Transverse colon (tissue), 4 donors: ENCODE measurements around the gene AKR1E2. TPM values are rescaled to one million over a fixed set of nuclear protein-coding genes. Genes with fewer than 3 reads are reported as not detected.

Source experiments
- DNase-seq: peaks from one replicate; pipeline ENCODE4 v3.0.0-alpha.2; 2019
- H3K27ac ChIP-seq, 4 donors: fragments of 200-600 bp; sonication (generic); 2 replicates each; pipeline ENCODE4 v1.5.1; 2016 to 2018; ENCODE audit warnings: inconsistent platforms in 4 of 4
- H3K27me3 ChIP-seq: fragments of 200-600 bp; sonication (generic); 2 replicates; pipeline ENCODE4 v1.5.1; 2017; ENCODE audit warnings: inconsistent platforms
- H3K36me3 ChIP-seq, 4 donors: fragments of 200-600 bp; sonication (generic); 2 replicates each; pipeline ENCODE4 v1.5.1; 2017 to 2019; ENCODE audit warnings: inconsistent platforms in 4 of 4
- H3K4me1 ChIP-seq, 4 donors: fragments of 200-600 bp; sonication (generic); 2 replicates each; pipeline ENCODE4 v1.5.1; 2017 to 2020; ENCODE audit warnings: inconsistent platforms in 4 of 4
- H3K4me3 ChIP-seq, 4 donors: fragments of 200-600 bp; sonication (generic); 1 replicate in 1 of 4; 2 replicates in 3 of 4; pipeline versions ENCODE4 v1.5.1 to v1.6.1; 2017 to 2019; ENCODE audit warnings: inconsistent platforms in 4 of 4
- H3K9me3 ChIP-seq, 2 donors: fragments of 200-600 bp; sonication (generic); 2 replicates each; pipeline ENCODE4 v1.5.1; 2017 to 2019; ENCODE audit warnings: inconsistent platforms in 2 of 2
- EP300 ChIP-seq: sonication (generic); formaldehyde crosslinking; IDR thresholded peaks from one replicate; pipeline ENCODE4 v1.6.1; 2017; ENCODE audit warnings: antibody characterized with exemption, low read depth
- POLR2A ChIP-seq: fragments of 450-650 bp; IDR thresholded peaks from one replicate; pipeline ENCODE4 v1.6.1; 2016; ENCODE audit warnings: antibody characterized with exemption, mild to moderate bottlenecking, moderate library complexity
- POLR2AphosphoS5 ChIP-seq, 3 donors: sonication (generic); formaldehyde crosslinking; IDR thresholded peaks; one replicate each; pipeline ENCODE4 v1.6.1; 2016; ENCODE audit warnings: antibody characterized with exemption in 3 of 3
- WGBS, 2 donors: methylation state at CpG; one replicate each; pipeline ENCODE4 v1.1.5; 2018; ENCODE audit warnings: low coverage in 1 of 2; 5-methylcytosine and 5-hydroxymethylcytosine counted together
- in situ Hi-C, 4 donors: fragments of 200-750 bp; cut with MboI; loops; one replicate each; pipeline versions ENCODE4 v1.15.0 to v1.15.1; 2017; ENCODE audit warnings: low sequenced_read_pairs in 3 of 4, low pct_ligation_motif_present in 1 of 4, low pct_unique_long_range_greater_than_20kb in 1 of 4
- intact Hi-C: fragments of 100-400 bp; cut with DNase I; formaldehyde crosslinking; loops from one replicate; pipeline ENCODE4 v1.15.1; 2023; ENCODE audit warnings: low total_unique reads
- total RNA-seq, 4 donors: library from RNA; depleted of rRNA; stranded (reverse); fragments of >200 nt; gene quantifications; one replicate each; pipeline ENCODE4 v1.1.0, GENCODE V29; 2016
- TF ChIP-seq, protein P1 (sequence below), 5 experiments: fragments of 200-600 bp in 3 of 5; fragments of 450-650 bp in 2 of 5; sonication (generic) in 3 of 5; IDR thresholded peaks; 1 replicate in 2 of 5; 2 replicates in 3 of 5; pipeline ENCODE4 v1.5.1; 2016 to 2017; ENCODE audit warnings: antibody characterized with exemption in 5 of 5, inconsistent platforms in 3 of 5, mild to moderate bottlenecking in 2 of 5, moderate library complexity in 1 of 5

AKR1E2 gene
- total RNA-seq, 4 donors from 2014 or later = 3.8 to 34.8 (median 5.3) TPM

DNA sequence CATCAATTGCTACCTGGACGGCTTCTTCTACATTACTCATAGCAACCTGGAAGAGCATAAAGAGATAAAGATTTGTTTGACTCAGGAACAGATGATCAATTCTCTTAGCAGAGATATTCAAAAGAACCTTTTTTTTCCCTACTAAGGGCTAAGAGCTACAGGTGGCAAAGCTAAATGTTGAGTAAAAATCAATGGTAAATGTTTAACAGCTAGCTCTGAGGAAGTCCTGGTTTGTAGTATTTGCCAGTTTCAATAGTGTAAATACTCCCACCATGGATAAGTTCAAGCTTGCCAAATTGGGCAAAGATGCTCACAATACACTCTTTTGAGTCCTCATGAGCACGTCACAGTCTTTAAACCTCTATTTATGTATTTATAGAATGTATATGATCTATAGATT is 64.0 kb downstream of the AKR1E2 start:
- Histone ChIP-seq H3K4me1 (no peaks in the 10 kb centered on the region), H3K27ac (no peak overlapping the region), H3K4me3 (no peak overlapping the region), H3K36me3 (no peaks in the 10 kb centered on the region), H3K27me3 (no peaks in the 10 kb centered on the region), H3K9me3 (no peaks in the 10 kb centered on the region)
- in situ Hi-C loops (no loop called here), intact Hi-C loops (no loop called here)
- no peak for DNase-seq
- WGBS, 2 donors = 95 to 96% methylated on average over 2 of the region's 2 CpGs
- no peak for TF ChIP-seq POLR2AphosphoS5 (IDR thresholded peaks at IDR 0.05)
- no peak for TF ChIP-seq EP300
- TF ChIP-seq, protein P1, sequence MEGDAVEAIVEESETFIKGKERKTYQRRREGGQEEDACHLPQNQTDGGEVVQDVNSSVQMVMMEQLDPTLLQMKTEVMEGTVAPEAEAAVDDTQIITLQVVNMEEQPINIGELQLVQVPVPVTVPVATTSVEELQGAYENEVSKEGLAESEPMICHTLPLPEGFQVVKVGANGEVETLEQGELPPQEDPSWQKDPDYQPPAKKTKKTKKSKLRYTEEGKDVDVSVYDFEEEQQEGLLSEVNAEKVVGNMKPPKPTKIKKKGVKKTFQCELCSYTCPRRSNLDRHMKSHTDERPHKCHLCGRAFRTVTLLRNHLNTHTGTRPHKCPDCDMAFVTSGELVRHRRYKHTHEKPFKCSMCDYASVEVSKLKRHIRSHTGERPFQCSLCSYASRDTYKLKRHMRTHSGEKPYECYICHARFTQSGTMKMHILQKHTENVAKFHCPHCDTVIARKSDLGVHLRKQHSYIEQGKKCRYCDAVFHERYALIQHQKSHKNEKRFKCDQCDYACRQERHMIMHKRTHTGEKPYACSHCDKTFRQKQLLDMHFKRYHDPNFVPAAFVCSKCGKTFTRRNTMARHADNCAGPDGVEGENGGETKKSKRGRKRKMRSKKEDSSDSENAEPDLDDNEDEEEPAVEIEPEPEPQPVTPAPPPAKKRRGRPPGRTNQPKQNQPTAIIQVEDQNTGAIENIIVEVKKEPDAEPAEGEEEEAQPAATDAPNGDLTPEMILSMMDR (IDR thresholded peaks at IDR 0.05) = no peak
- TF ChIP-seq POLR2A = no peak

DNA sequence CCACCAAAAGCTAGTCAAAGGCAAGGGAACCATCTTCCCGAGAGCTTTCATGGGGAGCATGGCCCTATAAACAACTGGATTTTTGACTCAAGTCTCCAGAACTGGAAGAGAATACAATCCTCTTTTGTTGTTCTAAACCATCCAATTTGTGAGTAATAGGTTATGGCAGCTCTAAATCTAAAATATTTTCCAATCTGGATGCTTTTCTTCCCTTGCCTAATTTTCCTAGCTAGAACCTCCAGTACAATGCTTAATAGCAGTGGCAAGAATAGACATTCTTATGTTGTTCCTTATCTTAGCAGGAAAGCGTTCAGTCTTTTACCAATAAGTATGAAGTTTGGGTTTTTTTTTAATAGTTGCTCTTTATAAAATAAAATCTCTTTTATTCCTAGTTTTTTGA is 66.7 kb downstream of the AKR1E2 start:
- H3K36me3 ChIP-seq = no peaks in the 10 kb centered on the region
- no peak for DNase-seq
- no peak for TF ChIP-seq POLR2A
- TF ChIP-seq EP300 = no peak
- TF ChIP-seq POLR2AphosphoS5 (IDR thresholded peaks at IDR 0.05) = no peak
- TF ChIP-seq, protein P1 (IDR thresholded peaks at IDR 0.05) = no peak
- H3K9me3 ChIP-seq = no peaks in the 10 kb centered on the region
- WGBS, 2 donors = 81 to 91% methylated on average over 2 of the region's 2 CpGs
- no peak overlapping the region for H3K27ac ChIP-seq
- intact Hi-C loops (no loop called here), in situ Hi-C loops (no loop called here)
- no peaks in the 10 kb centered on the region for H3K4me1 ChIP-seq
- no peaks in the 10 kb centered on the region for H3K27me3 ChIP-seq
- H3K4me3 ChIP-seq = no peak overlapping the region

DNA sequence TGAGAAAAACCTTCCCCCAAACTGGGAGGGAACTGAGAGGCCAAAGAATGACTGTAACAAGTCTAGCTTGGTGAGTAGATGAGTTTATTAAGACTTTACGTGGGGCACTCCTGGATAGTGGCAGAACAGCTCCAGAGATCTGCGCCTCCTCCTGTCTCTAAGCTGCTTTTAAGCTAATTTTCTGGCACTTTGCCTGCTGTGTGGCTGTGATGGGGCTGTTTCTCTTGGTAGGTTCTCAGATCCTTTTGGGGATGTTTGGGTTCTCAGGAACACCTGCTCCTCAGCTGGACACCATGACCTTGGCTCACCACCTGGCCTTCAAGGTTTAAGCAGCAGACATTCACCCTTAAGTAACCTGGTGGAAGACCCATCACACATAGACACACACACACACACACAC is 68.3 kb downstream of the AKR1E2 start:
- H3K9me3 ChIP-seq = no peaks in the 10 kb centered on the region
- H3K4me3 ChIP-seq = no peak overlapping the region
- no peak for DNase-seq
- H3K36me3 ChIP-seq = no peaks in the 10 kb centered on the region
- no peak overlapping the region for H3K27ac ChIP-seq
- TF ChIP-seq POLR2A (no peak), EP300 (no peak), POLR2AphosphoS5 (IDR thresholded peaks at IDR 0.05) (no peak)
- TF ChIP-seq, protein P1 (IDR thresholded peaks at IDR 0.05) = no peak
- intact Hi-C loops = no loop called here
- H3K4me1 ChIP-seq = no peaks in the 10 kb centered on the region
- WGBS, 2 donors = 80 to 88% methylated on average over 1 to 2 of the region's 2 CpGs
- in situ Hi-C loops = no loop called here
- H3K27me3 ChIP-seq = no peaks in the 10 kb centered on the region

Other genes starting within 250 kb of the AKR1E2 start
- 10 to 100 TPM in 3 of 4 donors, 1 to 10 TPM in 1; 3.0 to 20.5 (median 14.2) TPM for gene AKR1C1, start 137.2 kb downstream of the AKR1E2 start, total RNA-seq
- 10 to 100 TPM; 43.0 to 72.7 (median 53.7) TPM for gene AKR1C2, start 177.7 kb downstream of the AKR1E2 start, total RNA-seq